Endothelial cell of umbilical vein (primary cell): Measurements from ENCODE around the gene CDH23. TPM values are rescaled to one million over a fixed set of nuclear protein-coding genes. Genes with fewer than 3 reads are reported as not detected.

Experiments used
- BruUV-seq: library from RNA; stranded (reverse); fragments of 400-500 nt; replicated peaks from 2 replicates; lab custom pipeline; 2021; lab: Mats Ljungman, UMichigan
- CTCF ChIA-PET: fragments of 300-600, 350-600 bp; sonication (Branson Sonifier 250); formaldehyde crosslinking; loops from one replicate; lab custom pipeline; 2021; ENCODE audit warnings: antibody characterized with exemption, inconsistent platforms; lab: Charles Lee
- POLR2A ChIA-PET: fragments of 300-600, 350-600 bp; sonication (Branson Sonifier 250); formaldehyde crosslinking; loops from one replicate; lab custom pipeline; 2021; ENCODE audit warnings: antibody characterized with exemption, inconsistent platforms; lab: Charles Lee
- DNase-seq: peaks from one replicate; pipeline ENCODE4 v3.0.0-alpha.2; 2011; ENCODE audit warnings: low read depth, low spot score
- FAIRE-seq: peaks from 2 replicates; lab custom pipeline; 2011; peaks lifted over from hg19 to GRCh38; lab: Jason Lieb, UNC
- H2AFZ ChIP-seq: 2 replicates; pipeline ENCODE4 v1.6.0; 2012; ENCODE audit warnings: low read depth, low read length, control low read depth, inconsistent platforms
- H3K27ac ChIP-seq: 2 replicates; pipeline ENCODE4 v1.5.1; 2011; ENCODE audit warnings: low read depth, mild to moderate bottlenecking, control low read depth, low read length, moderate library complexity; ENCODE audit not compliant: insufficient read depth
- H3K27me3 ChIP-seq, 2 experiments: 2 replicates each; pipeline versions ENCODE4 v1.6.0 to v1.6.1; 2011; ENCODE audit warnings: low read length in 2 of 2, mixed read lengths in 1 of 2; ENCODE audit not compliant: control insufficient read depth in 2 of 2, insufficient read depth in 2 of 2
- H3K36me3 ChIP-seq, 2 experiments: 2 replicates in 1 of 2; 3 replicates in 1 of 2; pipeline ENCODE4 v1.5.1; 2011; ENCODE audit warnings: low read length in 2 of 2, mild to moderate bottlenecking in 1 of 2, moderate library complexity in 1 of 2; ENCODE audit not compliant: control insufficient read depth in 2 of 2, insufficient read depth in 2 of 2; ENCODE audit errors: extremely low read depth in 1 of 2
- H3K4me1 ChIP-seq: 3 replicates; pipeline ENCODE4 v1.5.1; 2011; ENCODE audit warnings: mild to moderate bottlenecking, low read length; ENCODE audit not compliant: control insufficient read depth, insufficient read depth; ENCODE audit errors: extremely low read depth
- H3K4me2 ChIP-seq: 2 replicates; pipeline ENCODE4 v1.6.1; 2011; ENCODE audit warnings: low read length, control low read depth, mixed read lengths; ENCODE audit not compliant: insufficient read depth
- H3K4me3 ChIP-seq, 3 experiments: fragments of 200-600 bp in 1 of 3; sonication (generic), shearing (Covaris generic) in 1 of 3; replicated peaks in 1 of 3; 2 replicates each; pipeline ENCODE4 v1.5.1; 2011 to 2016; ENCODE audit warnings: control low read depth in 3 of 3, low read length in 3 of 3, mild to moderate bottlenecking in 2 of 3, inconsistent platforms in 1 of 3, low read depth in 1 of 3, moderate library complexity in 1 of 3; ENCODE audit not compliant: insufficient read depth in 1 of 3
- H3K79me2 ChIP-seq: 2 replicates; pipeline ENCODE4 v1.6.0; 2012; ENCODE audit warnings: low read length, inconsistent platforms; ENCODE audit not compliant: control insufficient read depth, insufficient read depth
- H3K9ac ChIP-seq: replicated peaks from 2 replicates; pipeline ENCODE3; 2011; ENCODE audit warnings: low read length, control low read depth; ENCODE audit not compliant: insufficient read depth; ENCODE audit errors: extremely low read depth
- H3K9me1 ChIP-seq: replicated peaks from 3 replicates; pipeline ENCODE4 v1.6.0; 2011; ENCODE audit warnings: mild to moderate bottlenecking, low read length; ENCODE audit not compliant: control insufficient read depth, insufficient read depth; ENCODE audit errors: extremely low read depth
- H3K9me3 ChIP-seq: replicated peaks from 2 replicates; pipeline ENCODE4 v1.5.1; 2012; ENCODE audit warnings: low read length, inconsistent platforms; ENCODE audit not compliant: control insufficient read depth, insufficient read depth
- H4K20me1 ChIP-seq: replicated peaks from 2 replicates; pipeline ENCODE3; 2011; ENCODE audit warnings: mild to moderate bottlenecking, low read length; ENCODE audit not compliant: control insufficient read depth, insufficient read depth; ENCODE audit errors: extremely low read depth
- EZH2 ChIP-seq: IDR thresholded peaks from 2 replicates; pipeline ENCODE4 v1.6.1; 2012; ENCODE audit warnings: borderline replicate concordance, low read depth, mild to moderate bottlenecking, moderate library complexity, low read length, inconsistent platforms; ENCODE audit not compliant: severe bottlenecking
- FOS ChIP-seq: IDR thresholded peaks from 2 replicates; pipeline ENCODE4 v1.6.1; 2011; ENCODE audit warnings: mild to moderate bottlenecking, low read length, moderate library complexity, borderline replicate concordance; ENCODE audit not compliant: insufficient read depth
- GATA2 ChIP-seq: IDR thresholded peaks from 2 replicates; pipeline ENCODE4 v1.7.0; 2011; ENCODE audit warnings: low read depth, mild to moderate bottlenecking, moderate library complexity, mixed read lengths, low read length; ENCODE audit not compliant: insufficient read length, insufficient read depth
- JUN ChIP-seq: IDR thresholded peaks from 2 replicates; pipeline ENCODE4 v1.6.1; 2011; ENCODE audit warnings: borderline replicate concordance, low read depth; ENCODE audit not compliant: insufficient read length, insufficient read depth
- MYC ChIP-seq: IDR thresholded peaks from one replicate; pipeline ENCODE4 v1.6.1; 2011; ENCODE audit warnings: mild to moderate bottlenecking, low read depth, low read length
- POLR2A ChIP-seq: IDR thresholded peaks from 2 replicates; pipeline ENCODE4 v1.6.1; 2012; ENCODE audit warnings: low read depth, mild to moderate bottlenecking, control low read depth, low read length
- POLR2AphosphoS5 ChIP-seq: IDR thresholded peaks from 2 replicates; pipeline ENCODE4 v1.6.1; 2012; ENCODE audit warnings: low read depth, mild to moderate bottlenecking, control low read depth, low read length, moderate library complexity; ENCODE audit not compliant: insufficient read depth
- dilution Hi-C: fragments of 300-500 bp; cut with MboI; formaldehyde crosslinking; loops from one replicate; pipeline ENCODE4 v1.15.0; 2019; ENCODE audit warnings: low sequenced_read_pairs; ENCODE audit not compliant: extremely low pct_ligation_motif_present
- intact Hi-C: fragments of 100-400 bp; cut with micrococcal nuclease; formaldehyde crosslinking; loops from one replicate; pipeline ENCODE4 v1.10.0; 2022
- polyA plus RNA-seq, 4 experiments: library from polyadenylated mRNA; depleted of rRNA in 3 of 4; stranded (reverse) in 3 of 4; unstranded in 1 of 4; fragments of >200 nt; gene quantifications; 2 replicates each; pipeline versions ENCODE4 v1.2.1 to v1.2.3, GENCODE V29; 2011 to 2012; ENCODE audit warnings: missing spikeins in 1 of 4
- total RNA-seq: library from RNA; stranded (reverse); gene quantifications from 2 replicates; pipeline ENCODE4 v1.2.3, GENCODE V29; 2021
- TF ChIP-seq, protein P1 (sequence below): IDR thresholded peaks from 2 replicates; pipeline ENCODE4 v1.6.1; 2011; ENCODE audit not compliant: insufficient read depth, insufficient read length
- TF ChIP-seq, protein P2 (sequence below), 2 donors: IDR thresholded peaks; 1 replicate in 1 of 2; 2 replicates in 1 of 2; pipeline ENCODE4 v1.5.1; 2011; ENCODE audit warnings: low read length in 2 of 2, mild to moderate bottlenecking in 2 of 2, moderate library complexity in 2 of 2, control low read depth in 1 of 2, inconsistent platforms in 1 of 2, low read depth in 1 of 2; ENCODE audit not compliant: insufficient read depth in 1 of 2; ENCODE audit errors: extremely low read depth in 1 of 2

Gene CDH23
- total and polyA plus RNA-seq, 2 donors (not counting 3 experiments of a cell fraction or from before 2014, with no cell fraction given), result not detected

DNA sequence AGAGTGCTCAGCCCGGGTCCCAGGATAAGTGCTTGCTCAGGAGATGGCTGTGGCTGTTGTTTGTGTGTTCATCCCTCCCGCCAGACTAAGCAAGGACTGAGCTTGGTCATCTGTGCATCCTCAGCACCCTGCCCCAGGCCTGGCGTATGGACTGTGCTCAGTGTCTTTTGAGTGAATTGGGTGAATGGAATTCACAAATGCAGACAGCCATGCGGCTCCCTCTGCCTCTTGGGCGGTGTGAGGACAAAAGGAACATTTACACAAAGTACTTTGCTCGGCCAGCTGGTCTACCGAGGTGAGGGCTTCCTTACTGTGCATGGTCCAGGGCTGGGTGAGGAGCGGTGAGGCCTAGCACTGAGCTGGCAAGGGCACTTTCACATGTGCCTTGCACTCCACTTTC lies 120.2 kb downstream of the CDH23 start:
- H4K20me1 ChIP-seq, result no peaks in the 10 kb centered on the region
- H3K4me2 ChIP-seq, result no peak overlapping the region
- dilution Hi-C loops (no loop called here), intact Hi-C loops (no loop called here)
- H3K9ac ChIP-seq, result no peak overlapping the region
- no peak for FAIRE-seq
- peaks cover 6% of the 10 kb centered on the region for H3K4me1 ChIP-seq
- no peak overlapping the region for H3K27ac ChIP-seq
- H3K27me3 ChIP-seq, result peaks cover 2% of the 10 kb centered on the region in 2 experiments
- no peak overlapping the region for H2AFZ ChIP-seq
- H3K79me2 ChIP-seq, result no peaks in the 10 kb centered on the region
- no peak overlapping the region for H3K4me3 ChIP-seq
- ChIA-PET POLR2A (no interaction called here), CTCF (interaction anchor here (1.1 kb wide), 1 partner anchor 53 kb away, joined by 3 read pairs; no protein-coding TSS in a partner anchor)
- H3K9me1 ChIP-seq, result no peaks in the 10 kb centered on the region
- DNase-seq, result no peak
- BruUV-seq, result no TSS peak
- TF ChIP-seq GATA2 (no peak), POLR2A (no peak), POLR2AphosphoS5 (no peak), EZH2 (no peak), FOS (no peak), MYC (no peak), JUN (no peak)
- TF ChIP-seq, protein P1, sequence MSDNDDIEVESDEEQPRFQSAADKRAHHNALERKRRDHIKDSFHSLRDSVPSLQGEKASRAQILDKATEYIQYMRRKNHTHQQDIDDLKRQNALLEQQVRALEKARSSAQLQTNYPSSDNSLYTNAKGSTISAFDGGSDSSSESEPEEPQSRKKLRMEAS, result no peak
- TF ChIP-seq, protein P2, sequence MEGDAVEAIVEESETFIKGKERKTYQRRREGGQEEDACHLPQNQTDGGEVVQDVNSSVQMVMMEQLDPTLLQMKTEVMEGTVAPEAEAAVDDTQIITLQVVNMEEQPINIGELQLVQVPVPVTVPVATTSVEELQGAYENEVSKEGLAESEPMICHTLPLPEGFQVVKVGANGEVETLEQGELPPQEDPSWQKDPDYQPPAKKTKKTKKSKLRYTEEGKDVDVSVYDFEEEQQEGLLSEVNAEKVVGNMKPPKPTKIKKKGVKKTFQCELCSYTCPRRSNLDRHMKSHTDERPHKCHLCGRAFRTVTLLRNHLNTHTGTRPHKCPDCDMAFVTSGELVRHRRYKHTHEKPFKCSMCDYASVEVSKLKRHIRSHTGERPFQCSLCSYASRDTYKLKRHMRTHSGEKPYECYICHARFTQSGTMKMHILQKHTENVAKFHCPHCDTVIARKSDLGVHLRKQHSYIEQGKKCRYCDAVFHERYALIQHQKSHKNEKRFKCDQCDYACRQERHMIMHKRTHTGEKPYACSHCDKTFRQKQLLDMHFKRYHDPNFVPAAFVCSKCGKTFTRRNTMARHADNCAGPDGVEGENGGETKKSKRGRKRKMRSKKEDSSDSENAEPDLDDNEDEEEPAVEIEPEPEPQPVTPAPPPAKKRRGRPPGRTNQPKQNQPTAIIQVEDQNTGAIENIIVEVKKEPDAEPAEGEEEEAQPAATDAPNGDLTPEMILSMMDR (IDR thresholded peaks at IDR 0.05; ENCODE audit: extremely low read depth in 1 of 2, insufficient read depth in 1 of 2, low read depth in 1 of 2, low read length in 2 of 2), result no peak
- H3K9me3 ChIP-seq, result no peaks in the 10 kb centered on the region
- no peaks in the 10 kb centered on the region for H3K36me3 ChIP-seq
